NCI-H774 (cell line): Measurements from ENCODE around the gene RIMBP3B.
"Not testable (repeated sequence)": the region's sequence is repeated elsewhere in the genome, so short reads cannot be mapped to it uniquely, and the experiment has no call there.

Source experiments
- DNase-seq: peaks from one replicate; lab custom pipeline; 2025; lab: John Stamatoyannopoulos, UW

Gene RIMBP3B

GRCh38 chr22:21416375-21416774, 32.8 kb downstream of the RIMBP3B start:
- not testable (repeated sequence) for DNase-seq

- not testable (repeated sequence) for DNase-seq
Measured at GRCh38 chr22:21417227-21417746, 33.7 kb downstream of the RIMBP3B start, which contains the start of gene HIC2. TSS of gene HIC2 (plus strand) at chr22:21417371. CDS start at chr22:21442832, 25,461 bp downstream.

GRCh38 chr22:21417853-21418252, 34.3 kb downstream of the RIMBP3B start:
- not testable (repeated sequence) for DNase-seq

- not testable (repeated sequence) for DNase-seq
Measured at GRCh38 chr22:21418974-21419638, 35.6 kb downstream of the RIMBP3B start.

GRCh38 chr22:21420180-21420763, 36.7 kb downstream of the RIMBP3B start:
- DNase-seq: not testable (repeated sequence)

- not testable (repeated sequence) for DNase-seq
Measured at GRCh38 chr22:21424084-21424709, 40.6 kb downstream of the RIMBP3B start.

GRCh38 chr22:21434378-21435233, 51.1 kb downstream of the RIMBP3B start:
- not testable (repeated sequence) for DNase-seq

GRCh38 chr22:21435998-21436810, 52.7 kb downstream of the RIMBP3B start:
- DNase-seq: not testable (repeated sequence)

- not testable (repeated sequence) for DNase-seq
Measured at GRCh38 chr22:21438013-21438412, 54.5 kb downstream of the RIMBP3B start.
